IMR-90 (cell line): ENCODE results near the gene DNPH1. TPM values are rescaled to one million over a fixed set of nuclear protein-coding genes. Genes with fewer than 3 reads are reported as not detected.

Experiments used
- ATAC-seq: fragments of 200-7000 bp; cut with Tn5 transposase; 2 replicates; pipeline ENCODE4 v1.9.1; 2020; ENCODE audit warnings: low read depth, mild to moderate bottlenecking, moderate library complexity
- BruUV-seq: library from RNA; stranded (reverse); fragments of 400-500 nt; replicated peaks from 2 replicates; lab custom pipeline; 2021; lab: Mats Ljungman, UMichigan
- CTCF ChIA-PET: fragments of 300-600 bp; formaldehyde crosslinking; extraction: SDS; loops from one replicate; lab custom pipeline; 2021; ENCODE audit warnings: antibody characterized with exemption; lab: Yijun Ruan, JAX
- POLR2A ChIA-PET: fragments of 300-600 bp; sonication (Branson Sonifier 250); formaldehyde crosslinking; loops from one replicate; lab custom pipeline; 2022; ENCODE audit warnings: antibody characterized with exemption; ENCODE audit not compliant: unreplicated experiment; lab: Charles Lee
- DNase-seq: peaks from one replicate; pipeline ENCODE4 v3.0.0; 2013
- H2AFZ ChIP-seq: replicated peaks from 2 replicates; pipeline ENCODE3; 2013; ENCODE audit warnings: low read length, mild to moderate bottlenecking; ENCODE audit not compliant: poor library complexity
- H2AK5ac ChIP-seq: 2 replicates; pipeline ENCODE4 v1.6.1; 2013; ENCODE audit warnings: low read depth, low read length, inconsistent platforms
- H2AK9ac ChIP-seq: replicated peaks from 2 replicates; pipeline ENCODE3; 2013; ENCODE audit warnings: mild to moderate bottlenecking, low read depth, low read length, moderate library complexity; ENCODE audit not compliant: poor library complexity
- H2BK120ac ChIP-seq: 2 replicates; pipeline ENCODE4 v1.6.1; 2013; ENCODE audit warnings: low read depth, low read length, inconsistent platforms
- H2BK15ac ChIP-seq: 3 replicates; pipeline ENCODE4 v1.6.1; 2013; ENCODE audit warnings: low read depth, low read length, inconsistent platforms
- H2BK20ac ChIP-seq: 2 replicates; pipeline ENCODE4 v1.6.1; 2013; ENCODE audit warnings: low read depth, mild to moderate bottlenecking, inconsistent platforms, low read length, moderate library complexity
- H2BK5ac ChIP-seq: 2 replicates; pipeline ENCODE4 v1.6.1; 2013; ENCODE audit warnings: mild to moderate bottlenecking, low read depth, low read length, inconsistent platforms; ENCODE audit not compliant: poor library complexity, severe bottlenecking
- H3K14ac ChIP-seq: replicated peaks from 2 replicates; pipeline ENCODE4 v1.6.1; 2013; ENCODE audit warnings: low read depth, low read length, inconsistent platforms
- H3K18ac ChIP-seq: 2 replicates; pipeline ENCODE4 v1.6.1; 2013; ENCODE audit warnings: low read depth, low read length, control low read depth
- H3K23ac ChIP-seq: 2 replicates; pipeline ENCODE4 v1.6.1; 2013; ENCODE audit warnings: low read depth, low read length, inconsistent platforms
- H3K27ac ChIP-seq: 2 replicates; pipeline ENCODE4 v1.5.1; 2013; ENCODE audit warnings: mild to moderate bottlenecking, control low read depth, low read length; ENCODE audit not compliant: insufficient read depth
- H3K27me3 ChIP-seq: 2 replicates; pipeline ENCODE4 v1.6.1; 2013; ENCODE audit warnings: low read length; ENCODE audit not compliant: control insufficient read depth, insufficient read depth
- H3K36me3 ChIP-seq: 2 replicates; pipeline ENCODE4 v1.6.1; 2013; ENCODE audit warnings: low read length, mixed read lengths; ENCODE audit not compliant: control insufficient read depth, insufficient read depth
- H3K4ac ChIP-seq: 2 replicates; pipeline ENCODE4 v1.6.1; 2013; ENCODE audit warnings: low read depth, low read length, inconsistent platforms
- H3K4me1 ChIP-seq: 2 replicates; pipeline ENCODE4 v1.6.1; 2013; ENCODE audit warnings: low read length, mixed read lengths; ENCODE audit not compliant: control insufficient read depth, insufficient read depth
- H3K4me2 ChIP-seq: 2 replicates; pipeline ENCODE4 v1.6.1; 2013; ENCODE audit warnings: low read depth, mild to moderate bottlenecking, control low read depth, low read length, moderate library complexity
- H3K4me3 ChIP-seq: 2 replicates; pipeline ENCODE4 v1.5.1; 2013; ENCODE audit warnings: low read depth, mild to moderate bottlenecking, control low read depth, low read length, moderate library complexity; ENCODE audit not compliant: insufficient read depth
- H3K56ac ChIP-seq: 2 replicates; pipeline ENCODE4 v1.6.1; 2013; ENCODE audit warnings: low read length, inconsistent platforms; ENCODE audit not compliant: insufficient read depth; ENCODE audit errors: extremely low read depth
- H3K79me1 ChIP-seq, 2 experiments: 2 replicates each; pipeline ENCODE4 v1.6.1; 2013; ENCODE audit warnings: low read length in 2 of 2, inconsistent platforms in 1 of 2, low read depth in 1 of 2
- H3K9ac ChIP-seq: 2 replicates; pipeline ENCODE4 v1.6.1; 2013; ENCODE audit warnings: low read depth, low read length, control low read depth
- H3K9me1 ChIP-seq: 2 replicates; pipeline ENCODE4 v1.6.1; 2013; ENCODE audit warnings: low read length, inconsistent platforms; ENCODE audit not compliant: insufficient read depth
- H3K9me3 ChIP-seq: 2 replicates; pipeline ENCODE4 v1.6.1; 2013; ENCODE audit warnings: low read length; ENCODE audit not compliant: control insufficient read depth, insufficient read depth
- H4K20me1 ChIP-seq: 2 replicates; pipeline ENCODE4 v1.6.1; 2013; ENCODE audit warnings: low read length, inconsistent platforms; ENCODE audit not compliant: insufficient read depth
- H4K5ac ChIP-seq: 2 replicates; pipeline ENCODE4 v1.6.1; 2013; ENCODE audit warnings: mild to moderate bottlenecking, low read depth, low read length, control low read depth
- H4K8ac ChIP-seq, 2 experiments: 2 replicates each; pipeline ENCODE4 v1.6.1; 2013; ENCODE audit warnings: low read depth in 2 of 2, low read length in 2 of 2, control low read depth in 1 of 2, inconsistent platforms in 1 of 2
- H4K91ac ChIP-seq: 2 replicates; pipeline ENCODE4 v1.6.1; 2013; ENCODE audit warnings: low read depth, low read length, inconsistent platforms; ENCODE audit not compliant: insufficient read depth
- BHLHE40 ChIP-seq: fragments of 150-350 bp; IDR thresholded peaks from 2 replicates; pipeline ENCODE4 v1.6.1; 2016; ENCODE audit warnings: mild to moderate bottlenecking, low read depth, low read length
- CEBPB ChIP-seq: IDR thresholded peaks from 2 replicates; pipeline ENCODE4 v1.6.1; 2012; ENCODE audit warnings: low read depth, low read length, improper control_type of control experiment
- CHD1 ChIP-seq: IDR thresholded peaks from 2 replicates; pipeline ENCODE4 v1.6.1; 2012; ENCODE audit warnings: low read depth, low read length, improper control_type of control experiment
- CTCF ChIP-seq: conservative IDR thresholded peaks from 2 replicates; pipeline ENCODE4 v1.5.1; 2012; ENCODE audit warnings: mild to moderate bottlenecking, low read depth, low read length, improper control_type of control experiment
- MAFK ChIP-seq: IDR thresholded peaks from 2 replicates; pipeline ENCODE4 v1.6.1; 2012; ENCODE audit warnings: low read depth, low read length, improper control_type of control experiment
- MAZ ChIP-seq: IDR thresholded peaks from 2 replicates; pipeline ENCODE4 v1.6.1; 2012; ENCODE audit warnings: low read depth, mild to moderate bottlenecking, low read length, improper control_type of control experiment, moderate library complexity, borderline replicate concordance
- NFE2L2 ChIP-seq: fragments of 150-350 bp; IDR thresholded peaks from 2 replicates; pipeline ENCODE4 v1.6.1; 2016; ENCODE audit warnings: low read depth, mild to moderate bottlenecking, low read length
- POLR2A ChIP-seq: IDR thresholded peaks from 2 replicates; pipeline ENCODE4 v1.6.1; 2012; ENCODE audit warnings: mild to moderate bottlenecking, low read depth, low read length
- RAD21 ChIP-seq: IDR thresholded peaks from 2 replicates; pipeline ENCODE4 v1.6.1; 2012; ENCODE audit warnings: low read length, improper control_type of control experiment
- RCOR1 ChIP-seq: IDR thresholded peaks from 2 replicates; pipeline ENCODE4 v1.6.1; 2012; ENCODE audit warnings: mild to moderate bottlenecking, low read length, improper control_type of control experiment; ENCODE audit not compliant: insufficient replicate concordance
- RFX5 ChIP-seq: IDR thresholded peaks from 2 replicates; pipeline ENCODE4 v1.8.0; 2012; ENCODE audit warnings: low read depth, mild to moderate bottlenecking, low read length, moderate library complexity
- WGBS, 2 experiments: methylation state at CpG; one replicate each; pipeline versions ENCODE4 v1.1.5 to v1.1.7; 2013; ENCODE audit warnings: missing lambda C conversion rate in 2 of 2; ENCODE audit not compliant: insufficient read length in 1 of 2; ENCODE audit errors: extremely low coverage in 2 of 2; 5-methylcytosine and 5-hydroxymethylcytosine counted together
- dilution Hi-C: fragments of 300-500 bp; cut with HindIII; formaldehyde crosslinking; loops from one replicate; pipeline ENCODE4 v1.14.3; 2018; ENCODE audit warnings: low sequenced_read_pairs; ENCODE audit not compliant: unreplicated experiment
- in situ Hi-C: fragments of 300-500 bp; cut with MboI; formaldehyde crosslinking; loops from 3 replicates; pipeline ENCODE4 v1.14.3; 2019; ENCODE audit warnings: low sequenced_read_pairs, inconsistent platforms, mixed read lengths
- intact Hi-C: fragments of 100-400 bp; cut with micrococcal nuclease; formaldehyde crosslinking; loops from 2 replicates; pipeline ENCODE4 v1.10.0; 2022
- polyA plus RNA-seq, 3 experiments: library from polyadenylated mRNA; depleted of rRNA; stranded (reverse); fragments of >200 nt; gene quantifications; 2 replicates each; pipeline ENCODE4 v1.2.3, GENCODE V29; 2012; ENCODE audit warnings: low replicate concordance in 1 of 3
- total RNA-seq: library from RNA; depleted of rRNA; stranded (reverse); fragments of >200 nt; gene quantifications from 2 replicates; pipeline ENCODE4 v1.2.3, GENCODE V29; 2012
- TF ChIP-seq, protein P1 (sequence below): fragments of 150-350 bp; IDR thresholded peaks from 2 replicates; pipeline ENCODE4 v1.6.1; 2017; ENCODE audit warnings: mild to moderate bottlenecking, antibody characterized with exemption, low read length, low read depth
- TF ChIP-seq, protein P2 (sequence below): fragments of 150-350 bp; IDR thresholded peaks from 2 replicates; pipeline ENCODE4 v1.6.1; 2016; ENCODE audit warnings: low read depth, mild to moderate bottlenecking, low read length, moderate library complexity, borderline replicate concordance

Gene DNPH1
- total and polyA plus RNA-seq, 2 of the 4 experiments (the other 2 are of a cell fraction): 19.0 to 47.8 TPM

GRCh38 chr6:43186706-43187105, 42.6 kb downstream of the DNPH1 start:
- Histone ChIP-seq H2BK5ac (no peak overlapping the region), H3K36me3 (peaks cover 38% of the 10 kb centered on the region), H3K4ac (no peak overlapping the region), H4K5ac (no peak overlapping the region), H3K79me1 (peaks cover 10 to 24% of the 10 kb centered on the region in 2 experiments), H4K91ac (no peak overlapping the region), H3K4me3 (no peak overlapping the region), H2BK120ac (no peak overlapping the region), H2BK20ac (no peak overlapping the region), H2BK15ac (no peak overlapping the region), H3K4me1 (peaks cover under 1% of the 10 kb centered on the region), H3K4me2 (no peak overlapping the region), H4K8ac (no peak overlapping the region), H3K23ac (no peak overlapping the region), H2AK9ac (no peak overlapping the region), H2AFZ (no peak overlapping the region), H3K9me3 (no peaks in the 10 kb centered on the region), H3K27me3 (no peaks in the 10 kb centered on the region), H3K18ac (no peak overlapping the region), H3K14ac (no peak overlapping the region), H3K9me1 (no peaks in the 10 kb centered on the region; the same call in 1 of the 2 replicates), H3K56ac (no peak overlapping the region), H2AK5ac (no peak overlapping the region), H4K20me1 (no peaks in the 10 kb centered on the region), H3K27ac (no peak overlapping the region), H3K9ac (no peak overlapping the region)
- BruUV-seq: no TSS peak
- intact Hi-C loops: no loop called here
- ChIA-PET CTCF (no interaction called here), POLR2A (no interaction called here)
- dilution Hi-C loops: no loop called here
- no CpG with 5 or more reads among the region's 4 CpGs for WGBS, 2 experiments
- TF ChIP-seq CEBPB (no peak), RCOR1 (no peak), POLR2A (no peak), NFE2L2 (no peak), CTCF (no peak), MAZ (no peak), RFX5 (no peak), BHLHE40 (no peak), CHD1 (no peak), MAFK (no peak), RAD21 (no peak)
- TF ChIP-seq, protein P1, sequence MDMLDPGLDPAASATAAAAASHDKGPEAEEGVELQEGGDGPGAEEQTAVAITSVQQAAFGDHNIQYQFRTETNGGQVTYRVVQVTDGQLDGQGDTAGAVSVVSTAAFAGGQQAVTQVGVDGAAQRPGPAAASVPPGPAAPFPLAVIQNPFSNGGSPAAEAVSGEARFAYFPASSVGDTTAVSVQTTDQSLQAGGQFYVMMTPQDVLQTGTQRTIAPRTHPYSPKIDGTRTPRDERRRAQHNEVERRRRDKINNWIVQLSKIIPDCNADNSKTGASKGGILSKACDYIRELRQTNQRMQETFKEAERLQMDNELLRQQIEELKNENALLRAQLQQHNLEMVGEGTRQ: no peak
- TF ChIP-seq, protein P2, sequence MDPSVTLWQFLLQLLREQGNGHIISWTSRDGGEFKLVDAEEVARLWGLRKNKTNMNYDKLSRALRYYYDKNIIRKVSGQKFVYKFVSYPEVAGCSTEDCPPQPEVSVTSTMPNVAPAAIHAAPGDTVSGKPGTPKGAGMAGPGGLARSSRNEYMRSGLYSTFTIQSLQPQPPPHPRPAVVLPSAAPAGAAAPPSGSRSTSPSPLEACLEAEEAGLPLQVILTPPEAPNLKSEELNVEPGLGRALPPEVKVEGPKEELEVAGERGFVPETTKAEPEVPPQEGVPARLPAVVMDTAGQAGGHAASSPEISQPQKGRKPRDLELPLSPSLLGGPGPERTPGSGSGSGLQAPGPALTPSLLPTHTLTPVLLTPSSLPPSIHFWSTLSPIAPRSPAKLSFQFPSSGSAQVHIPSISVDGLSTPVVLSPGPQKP: no peak
- in situ Hi-C loops: no loop called here
- DNase-seq: no peak
- ATAC-seq: no peak
